Thoracic aorta (tissue), 2 donors: ENCODE results near the gene PPM1N. TPM values are rescaled to one million over a fixed set of nuclear protein-coding genes. Genes with fewer than 3 reads are reported as not detected.

Experiments used
- ATAC-seq: fragments of 150-250 bp; one replicate; pipeline ENCODE4 v1.8.0; 2017; ENCODE audit warnings: low read depth; ENCODE audit not compliant: insufficient number of reproducible peaks, low FRiP score
- DNase-seq: peaks from one replicate; pipeline ENCODE4 v3.0.0-alpha.2; 2020; ENCODE audit warnings: low spot score
- H3K27ac ChIP-seq, 2 donors: fragments of 200-600 bp; sonication (generic); 1 replicate in 1 of 2; 2 replicates in 1 of 2; pipeline ENCODE4 v1.5.1; 2016; ENCODE audit warnings: mild to moderate bottlenecking in 2 of 2, moderate library complexity in 2 of 2
- H3K27me3 ChIP-seq: fragments of 200-600 bp; sonication (generic); replicated peaks from 2 replicates; pipeline ENCODE4 v1.6.0; 2016; ENCODE audit warnings: mild to moderate bottlenecking; ENCODE audit not compliant: insufficient read depth
- H3K36me3 ChIP-seq: fragments of 200-600 bp; sonication (generic); one replicate; pipeline ENCODE4 v1.5.1; 2016
- H3K4me1 ChIP-seq, 2 donors: fragments of 200-600 bp; sonication (generic); 1 replicate in 1 of 2; 2 replicates in 1 of 2; pipeline versions ENCODE4 v1.5.1 to v1.6.0; 2016; ENCODE audit warnings: low read depth in 2 of 2, mild to moderate bottlenecking in 1 of 2; ENCODE audit not compliant: control insufficient read depth in 1 of 2
- H3K4me3 ChIP-seq: fragments of 200-600 bp; sonication (generic); 2 replicates; pipeline ENCODE4 v1.5.1; 2016; ENCODE audit warnings: mild to moderate bottlenecking
- H3K9me3 ChIP-seq: fragments of 200-600 bp; sonication (generic); 2 replicates; pipeline ENCODE4 v1.5.1; 2016
- total RNA-seq, 2 donors: library from RNA; depleted of rRNA; stranded (reverse); fragments of >200 nt; gene quantifications; one replicate each; pipeline versions ENCODE4 v1.1.0 to v1.2.3, GENCODE V29; 2016
- TF ChIP-seq, protein P1 (sequence below): fragments of 200-600 bp; sonication (generic); IDR thresholded peaks from one replicate; pipeline ENCODE4 v1.5.1; 2019; ENCODE audit warnings: antibody characterized with exemption

Gene PPM1N
- total RNA-seq, 2 donors from 2014 or later, result 3.5 to 6.6 TPM

DNA sequence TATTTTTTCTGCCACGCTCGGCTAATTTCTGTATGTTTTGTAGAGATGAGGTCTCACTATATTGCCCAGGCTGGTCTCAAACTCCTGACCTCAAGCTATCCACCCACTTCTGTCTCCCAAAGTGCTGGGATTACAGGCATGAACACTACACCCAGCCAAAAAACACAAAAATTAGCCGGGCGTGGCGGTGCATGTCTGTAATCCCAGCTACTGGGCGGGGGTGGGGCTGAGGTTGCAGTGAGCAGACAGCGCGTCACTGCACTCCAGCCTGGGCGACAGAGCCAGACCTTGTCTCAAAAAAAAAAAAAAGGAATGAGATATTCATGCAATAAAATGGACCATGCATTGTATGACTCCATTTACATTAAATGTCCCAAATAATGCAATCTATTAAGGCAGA lies 41.2 kb downstream of the PPM1N start:
- Histone ChIP-seq H3K27ac (no peak overlapping the region), H3K4me3 (no peak overlapping the region), H3K27me3 (no peaks in the 10 kb centered on the region), H3K36me3 (no peaks in the 10 kb centered on the region), H3K4me1 (no peaks in the 10 kb centered on the region), H3K9me3 (no peaks in the 10 kb centered on the region)
- DNase-seq, result no peak
- TF ChIP-seq, protein P1, sequence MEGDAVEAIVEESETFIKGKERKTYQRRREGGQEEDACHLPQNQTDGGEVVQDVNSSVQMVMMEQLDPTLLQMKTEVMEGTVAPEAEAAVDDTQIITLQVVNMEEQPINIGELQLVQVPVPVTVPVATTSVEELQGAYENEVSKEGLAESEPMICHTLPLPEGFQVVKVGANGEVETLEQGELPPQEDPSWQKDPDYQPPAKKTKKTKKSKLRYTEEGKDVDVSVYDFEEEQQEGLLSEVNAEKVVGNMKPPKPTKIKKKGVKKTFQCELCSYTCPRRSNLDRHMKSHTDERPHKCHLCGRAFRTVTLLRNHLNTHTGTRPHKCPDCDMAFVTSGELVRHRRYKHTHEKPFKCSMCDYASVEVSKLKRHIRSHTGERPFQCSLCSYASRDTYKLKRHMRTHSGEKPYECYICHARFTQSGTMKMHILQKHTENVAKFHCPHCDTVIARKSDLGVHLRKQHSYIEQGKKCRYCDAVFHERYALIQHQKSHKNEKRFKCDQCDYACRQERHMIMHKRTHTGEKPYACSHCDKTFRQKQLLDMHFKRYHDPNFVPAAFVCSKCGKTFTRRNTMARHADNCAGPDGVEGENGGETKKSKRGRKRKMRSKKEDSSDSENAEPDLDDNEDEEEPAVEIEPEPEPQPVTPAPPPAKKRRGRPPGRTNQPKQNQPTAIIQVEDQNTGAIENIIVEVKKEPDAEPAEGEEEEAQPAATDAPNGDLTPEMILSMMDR, result no peak
- ATAC-seq, result no peak

DNA sequence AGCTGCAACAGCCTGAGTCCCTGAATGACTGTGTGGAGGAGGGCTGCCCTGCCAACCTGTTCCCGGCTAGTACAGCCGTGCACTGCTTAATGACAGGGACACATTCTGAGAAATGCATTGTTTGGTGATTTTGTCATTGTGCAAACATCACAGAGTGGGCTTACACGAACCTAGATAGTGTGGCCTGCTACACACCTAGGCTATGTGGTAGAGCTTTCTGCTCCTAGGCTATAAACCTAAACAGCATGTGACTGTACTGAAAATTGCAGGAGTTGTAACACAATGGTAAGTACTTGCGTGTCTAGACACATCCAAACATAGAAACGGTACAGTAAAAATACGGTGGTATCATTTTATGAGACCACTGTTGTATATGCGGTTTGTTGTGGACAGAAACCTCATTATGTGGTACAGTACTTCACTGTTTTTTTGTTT lies 44.0 kb downstream of the PPM1N start:
- Histone ChIP-seq H3K27me3 (no peaks in the 10 kb centered on the region), H3K4me3 (no peak overlapping the region), H3K4me1 (no peaks in the 10 kb centered on the region), H3K36me3 (no peaks in the 10 kb centered on the region), H3K9me3 (no peaks in the 10 kb centered on the region), H3K27ac (no peak overlapping the region)
- TF ChIP-seq, protein P1, result no peak
- no peak for ATAC-seq
- DNase-seq, result no peak

DNA sequence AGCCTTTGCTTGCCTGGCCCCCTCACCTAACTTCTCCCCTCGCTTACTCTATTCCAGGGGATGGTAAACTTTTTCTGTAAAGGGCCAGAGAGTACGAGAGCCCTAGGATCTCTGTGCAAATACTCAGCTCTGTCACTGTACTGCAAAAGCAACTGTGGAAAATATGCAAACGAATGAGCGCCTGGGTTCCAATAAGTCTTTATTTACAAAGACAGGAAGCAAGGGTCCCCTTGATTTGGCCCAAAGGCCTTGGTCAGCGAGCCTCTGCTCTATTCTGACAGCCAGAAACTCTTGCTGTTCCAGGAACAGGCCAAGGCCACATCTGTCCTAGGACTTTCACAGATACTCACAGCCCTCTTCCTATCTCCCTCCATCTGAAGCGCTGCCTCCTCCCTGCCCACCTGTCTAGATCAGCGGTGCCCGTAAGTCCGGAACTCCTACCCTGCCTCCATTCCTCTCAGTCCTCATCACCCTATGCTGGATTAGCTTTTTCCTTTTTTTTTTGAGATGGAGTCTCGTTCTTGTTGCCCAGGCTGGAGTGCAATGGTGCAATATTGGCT lies 49.0 kb downstream of the PPM1N start:
- H3K36me3 ChIP-seq, result no peaks in the 10 kb centered on the region
- H3K4me3 ChIP-seq, result no peak overlapping the region
- ATAC-seq, result no peak
- no peaks in the 10 kb centered on the region for H3K4me1 ChIP-seq
- TF ChIP-seq, protein P1, result no peak
- no peaks in the 10 kb centered on the region for H3K9me3 ChIP-seq
- no peak for DNase-seq
- no peak overlapping the region for H3K27ac ChIP-seq
- H3K27me3 ChIP-seq, result no peaks in the 10 kb centered on the region

DNA sequence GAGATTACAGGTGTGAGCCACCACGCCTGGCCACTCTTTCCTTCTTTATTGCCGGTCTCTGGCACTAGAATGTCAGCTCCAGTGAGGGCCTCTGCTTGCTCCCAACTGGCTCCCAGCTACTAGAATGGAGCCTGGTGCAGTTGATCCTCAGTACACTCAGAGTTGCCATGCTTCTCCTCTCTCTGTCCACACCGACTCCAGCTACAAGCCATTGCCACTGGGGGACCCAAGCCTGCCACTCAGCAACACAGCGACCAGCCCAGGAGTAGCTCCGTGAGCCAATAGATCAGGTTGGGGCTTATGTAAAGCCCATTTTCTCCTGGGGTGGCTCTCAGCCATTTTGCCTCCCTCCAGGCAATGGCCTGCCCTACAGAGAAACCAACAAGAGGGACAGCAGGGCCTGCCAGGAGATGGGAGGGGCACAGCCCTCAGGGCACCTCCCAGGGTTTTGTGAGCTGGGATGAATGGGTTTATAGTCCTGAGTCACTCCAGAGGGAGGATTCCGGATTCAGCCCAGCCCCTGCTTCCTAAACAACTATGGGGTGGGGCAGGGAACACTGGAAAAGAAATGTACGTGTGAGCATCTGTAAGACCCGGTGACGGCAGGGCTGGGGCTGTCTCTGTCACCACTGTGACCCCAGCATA lies 49.8 kb downstream of the PPM1N start:
- Histone ChIP-seq H3K4me1 (no peaks in the 10 kb centered on the region), H3K27ac (no peak overlapping the region), H3K9me3 (no peaks in the 10 kb centered on the region), H3K27me3 (no peaks in the 10 kb centered on the region), H3K36me3 (no peaks in the 10 kb centered on the region), H3K4me3 (no peak overlapping the region)
- DNase-seq (no peak), ATAC-seq (no peak)
- TF ChIP-seq, protein P1, result no peak

Other genes starting within 250 kb of the PPM1N start
- 10 to 100 TPM; 24.1 to 36.2 TPM for gene MARK4, start 247.2 kb upstream of the PPM1N start, total RNA-seq
- 1 to 10 TPM in 1 of 2 donors, under 1 TPM in 1; 0.85 to 3.0 TPM for gene CKM, start 175.6 kb upstream of the PPM1N start, total RNA-seq
- gene KLC3, start 157.7 kb upstream of the PPM1N start, total RNA-seq, result not detected
- gene ERCC2, start 127.9 kb upstream of the PPM1N start, total RNA-seq, result 10 to 100 TPM; 11.6 to 18.3 TPM
- 100 to 1,000 TPM in 1 of 2 donors, 10 to 100 TPM in 1; 51.2 to 112 TPM for gene PPP1R13L, start 93.4 kb upstream of the PPM1N start, total RNA-seq
- 1 to 10 TPM; 2.2 to 9.9 TPM for gene POLR1G, start 91.8 kb upstream of the PPM1N start, total RNA-seq
- 100 to 1,000 TPM in 1 of 2 donors, 10 to 100 TPM in 1; 99.8 to 224 TPM for gene ERCC1, start 74.5 kb upstream of the PPM1N start, total RNA-seq
- gene FOSB, start 30.4 kb upstream of the PPM1N start, total RNA-seq, result 100 to 1,000 TPM; 126 to 587 TPM
- gene RTN2, start 1.4 kb upstream of the PPM1N start, total RNA-seq, result 10 to 100 TPM; 16.0 to 22.6 TPM
- 100 to 1,000 TPM; 208 to 287 TPM for gene VASP, start 9.0 kb downstream of the PPM1N start, total RNA-seq
- 10 to 100 TPM in 1 of 2 donors, 1 to 10 TPM in 1; 8.4 to 13.1 TPM for gene OPA3, start 86.4 kb downstream of the PPM1N start, total RNA-seq
- gene GPR4, start 103.8 kb downstream of the PPM1N start, total RNA-seq, result 1 to 10 TPM; 5.1 to 6.6 TPM
- 10 to 100 TPM; 21.7 to 34.8 TPM for gene EML2, start 141.0 kb downstream of the PPM1N start, total RNA-seq
- gene GIPR, start 169.8 kb downstream of the PPM1N start, total RNA-seq, result under 1 TPM in 1 of 2 donors, not detected in 1; 0.14 TPM
- 10 to 100 TPM; 65.7 to 70.1 TPM for gene SNRPD2, start 193.5 kb downstream of the PPM1N start, total RNA-seq
- gene QPCTL, start 194.2 kb downstream of the PPM1N start, total RNA-seq, result 1 to 10 TPM; 4.6 to 8.8 TPM
- 10 to 100 TPM in 1 of 2 donors, 1 to 10 TPM in 1; 9.9 to 15.0 TPM for gene FBXO46, start 232.5 kb downstream of the PPM1N start, total RNA-seq
- gene MEIOSIN, start 235.0 kb downstream of the PPM1N start, total RNA-seq, result not detected